ENCODE results near the gene ACIN1. TPM values are rescaled to one million over a fixed set of nuclear protein-coding genes. Genes with fewer than 3 reads are reported as not detected.
"Not testable (repeated sequence)": the region's sequence is repeated elsewhere in the genome, so short reads cannot be mapped to it uniquely, and the experiment has no call there.

The ACIN1 gene
- total RNA-seq, 1 donor from 2014 or later = 83.4 TPM

DNA sequence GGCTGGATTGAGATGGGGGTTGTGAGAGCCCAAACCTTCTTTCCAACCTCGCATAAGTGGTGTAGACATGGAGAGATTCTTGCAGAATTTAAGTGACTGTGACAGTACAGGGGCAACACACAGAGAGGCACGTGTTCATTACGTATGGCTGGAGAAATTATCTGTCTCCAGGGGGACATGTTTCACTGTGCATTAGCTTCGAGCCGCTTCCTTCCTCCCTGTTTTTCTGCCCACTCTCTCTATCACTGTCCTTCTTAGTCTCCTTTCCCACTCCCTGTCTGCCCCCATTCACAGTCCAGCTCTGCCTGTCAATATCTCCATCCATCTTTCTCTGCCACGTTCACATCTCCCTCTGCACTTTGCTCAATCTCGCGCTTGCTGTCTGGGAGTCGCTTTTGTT is 73.5 kb downstream of the ACIN1 start:
- no peak for DNase-seq (ENCODE audit: low read depth)
- Histone ChIP-seq H3K4me3 (ENCODE audit: low read depth, low read length) (no peak overlapping the region), H3K27me3 (ENCODE audit: control insufficient read depth, insufficient read depth, low read length) (no peaks in the 10 kb centered on the region), H3K36me3 (ENCODE audit: control insufficient read depth, insufficient read depth, low read length) (no peaks in the 10 kb centered on the region)
- TF ChIP-seq CTCF (IDR thresholded peaks at IDR 0.05; ENCODE audit: insufficient read depth, low read length, poor library complexity, severe bottlenecking) = no peak

DNA sequence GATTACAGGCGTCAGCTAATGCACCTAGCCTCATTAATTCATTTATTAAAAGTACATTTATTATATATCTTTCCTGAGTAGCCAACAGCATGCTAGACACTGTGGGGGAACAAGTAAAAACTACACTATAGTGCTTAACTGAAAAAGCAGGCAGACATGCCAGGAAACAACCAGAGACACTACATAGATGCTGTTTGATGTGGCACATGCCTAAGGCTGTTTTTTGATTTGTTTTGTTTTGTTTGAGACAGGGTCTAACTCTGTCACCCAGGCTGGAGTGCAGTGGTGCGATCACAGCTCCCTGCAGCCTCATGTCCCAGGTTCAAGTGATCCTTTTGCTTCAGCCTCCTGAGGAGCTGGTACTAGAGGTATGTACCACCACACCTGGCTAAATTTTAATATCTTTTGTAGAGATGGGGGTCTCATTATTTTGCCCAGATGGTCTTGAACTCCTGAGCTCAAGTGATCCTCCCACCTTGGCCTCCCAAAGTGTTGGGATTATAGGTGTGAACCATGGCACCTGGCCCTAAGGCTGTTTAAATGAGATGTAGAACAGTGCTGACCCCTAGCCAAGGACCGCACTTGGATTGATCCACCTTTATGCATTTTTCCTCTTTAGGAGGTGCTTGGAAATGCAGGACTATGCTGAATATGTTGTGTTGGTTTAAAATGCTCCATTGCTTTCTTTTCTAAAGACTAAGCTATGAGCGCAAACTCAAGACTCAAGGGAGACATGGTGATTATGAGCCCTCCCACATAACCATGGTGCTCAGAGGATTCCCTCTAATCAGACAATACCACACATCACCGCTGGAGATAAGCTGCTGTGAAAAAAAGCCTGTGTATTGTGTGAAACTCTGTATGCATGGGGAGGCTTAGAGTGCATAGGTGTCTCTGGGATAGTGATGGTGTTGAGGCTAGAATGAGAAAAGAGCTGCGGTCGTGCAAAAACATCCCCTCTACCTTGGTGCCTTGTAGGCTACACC is 74.5 kb downstream of the ACIN1 start:
- no peak for TF ChIP-seq CTCF (IDR thresholded peaks at IDR 0.05; ENCODE audit: insufficient read depth, low read length, poor library complexity, severe bottlenecking)
- no peak for DNase-seq (ENCODE audit: low read depth)
- Histone ChIP-seq H3K36me3 (ENCODE audit: control insufficient read depth, insufficient read depth, low read length) (no peaks in the 10 kb centered on the region), H3K27me3 (ENCODE audit: control insufficient read depth, insufficient read depth, low read length) (no peaks in the 10 kb centered on the region), H3K4me3 (ENCODE audit: low read depth, low read length) (no peak overlapping the region)

GRCh38 chr14:23018107-23018506 is 76.8 kb downstream of the ACIN1 start:
- Histone ChIP-seq H3K27me3 (ENCODE audit: control insufficient read depth, insufficient read depth, low read length) (no peaks in the 10 kb centered on the region), H3K36me3 (ENCODE audit: control insufficient read depth, insufficient read depth, low read length) (no peaks in the 10 kb centered on the region), H3K4me3 (ENCODE audit: low read depth, low read length) (no peak overlapping the region)
- no peak for DNase-seq (ENCODE audit: low read depth)
- no peak for TF ChIP-seq CTCF (IDR thresholded peaks at IDR 0.05; ENCODE audit: insufficient read depth, low read length, poor library complexity, severe bottlenecking)

GRCh38 chr14:23017091-23017490 is 77.8 kb downstream of the ACIN1 start:
- H3K27me3 ChIP-seq (ENCODE audit: control insufficient read depth, insufficient read depth, low read length) = no peaks in the 10 kb centered on the region
- H3K4me3 ChIP-seq (ENCODE audit: low read depth, low read length) = no peak overlapping the region
- no peak for TF ChIP-seq CTCF (IDR thresholded peaks at IDR 0.05; ENCODE audit: insufficient read depth, low read length, poor library complexity, severe bottlenecking)
- no peaks in the 10 kb centered on the region for H3K36me3 ChIP-seq (ENCODE audit: control insufficient read depth, insufficient read depth, low read length)
- no peak for DNase-seq (ENCODE audit: low read depth)

GRCh38 chr14:23015618-23016017 is 79.3 kb downstream of the ACIN1 start:
- Histone ChIP-seq H3K4me3 (ENCODE audit: low read depth, low read length) (no peak overlapping the region), H3K36me3 (ENCODE audit: control insufficient read depth, insufficient read depth, low read length) (no peaks in the 10 kb centered on the region), H3K27me3 (ENCODE audit: control insufficient read depth, insufficient read depth, low read length) (no peaks in the 10 kb centered on the region)
- TF ChIP-seq CTCF (IDR thresholded peaks at IDR 0.05; ENCODE audit: insufficient read depth, low read length, poor library complexity, severe bottlenecking) = no peak
- no peak for DNase-seq (ENCODE audit: low read depth)

GRCh38 chr14:23013749-23014054 is 81.2 kb downstream of the ACIN1 start:
- not testable (repeated sequence) for H3K36me3 ChIP-seq (ENCODE audit: control insufficient read depth, insufficient read depth, low read length); DNase-seq (ENCODE audit: low read depth); H3K4me3 ChIP-seq (ENCODE audit: low read depth, low read length); H3K27me3 ChIP-seq (ENCODE audit: control insufficient read depth, insufficient read depth, low read length)

All from kidney epithelial cell (primary cell).